ENCODE data around the gene CSNK1D. TPM values are rescaled to one million over a fixed set of nuclear protein-coding genes. Genes with fewer than 3 reads are reported as not detected.
"Not testable (repeated sequence)": the region's sequence is repeated elsewhere in the genome, so short reads cannot be mapped to it uniquely, and the experiment has no call there.

Gene CSNK1D
- total RNA-seq, 2 donors from 2014 or later, result 37.6 to 116 TPM

DNA sequence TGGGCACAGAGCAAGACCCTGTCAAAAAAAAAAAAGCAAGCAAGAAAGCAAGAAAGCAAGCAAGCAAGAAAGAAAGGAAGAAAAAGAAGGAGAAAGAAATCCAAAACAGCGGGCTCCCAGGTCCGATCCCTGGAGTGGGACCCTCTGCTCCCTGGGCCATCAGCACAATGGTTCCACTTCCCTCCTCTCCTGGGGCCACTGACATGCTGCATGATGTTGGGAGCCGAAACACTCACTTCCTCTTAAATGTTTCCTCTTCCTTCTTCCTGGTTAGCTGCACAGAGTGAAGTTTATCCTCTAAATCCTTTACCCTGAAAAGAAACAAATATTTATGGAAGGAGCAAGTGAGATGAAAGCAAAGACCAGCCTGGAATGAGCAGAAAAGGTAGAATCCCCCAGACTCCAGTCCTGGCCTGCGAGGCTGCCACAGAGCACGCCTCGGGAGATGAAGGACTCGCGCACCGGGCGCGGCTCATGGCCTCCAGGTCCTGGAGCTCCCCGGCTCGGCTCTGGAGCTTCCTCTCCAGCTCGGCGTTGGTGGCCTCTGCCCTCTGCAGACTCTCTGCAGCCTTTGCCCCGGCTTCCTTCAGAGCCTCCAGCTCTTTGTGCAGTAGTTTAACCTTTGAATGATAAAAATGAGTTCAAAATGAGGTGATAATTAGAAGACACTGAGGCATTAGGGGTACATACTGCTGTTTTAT lies 79.8 kb downstream of the CSNK1D start:
- Histone ChIP-seq H3K9me3 (no peaks in the 10 kb centered on the region), H3K36me3 (replicated peaks in 1 of 2; ENCODE audit: insufficient read depth in 1 of 2, low read depth in 2 of 2) (peaks cover 0 to 16% of the 10 kb centered on the region in 2 donors), H3K27me3 (no peaks in the 10 kb centered on the region), H3K4me1 (no peaks in the 10 kb centered on the region), H3K27ac (peak overlapping the region in 1 of 4 donors; percentile 52), H3K4me3 (no peak overlapping the region)
- DNase-seq (no peak), ATAC-seq (no peak)
- WGBS, 2 donors, result 81 to 89% methylated on average over 16 of the region's 16 CpGs
- TF ChIP-seq, protein P1, sequence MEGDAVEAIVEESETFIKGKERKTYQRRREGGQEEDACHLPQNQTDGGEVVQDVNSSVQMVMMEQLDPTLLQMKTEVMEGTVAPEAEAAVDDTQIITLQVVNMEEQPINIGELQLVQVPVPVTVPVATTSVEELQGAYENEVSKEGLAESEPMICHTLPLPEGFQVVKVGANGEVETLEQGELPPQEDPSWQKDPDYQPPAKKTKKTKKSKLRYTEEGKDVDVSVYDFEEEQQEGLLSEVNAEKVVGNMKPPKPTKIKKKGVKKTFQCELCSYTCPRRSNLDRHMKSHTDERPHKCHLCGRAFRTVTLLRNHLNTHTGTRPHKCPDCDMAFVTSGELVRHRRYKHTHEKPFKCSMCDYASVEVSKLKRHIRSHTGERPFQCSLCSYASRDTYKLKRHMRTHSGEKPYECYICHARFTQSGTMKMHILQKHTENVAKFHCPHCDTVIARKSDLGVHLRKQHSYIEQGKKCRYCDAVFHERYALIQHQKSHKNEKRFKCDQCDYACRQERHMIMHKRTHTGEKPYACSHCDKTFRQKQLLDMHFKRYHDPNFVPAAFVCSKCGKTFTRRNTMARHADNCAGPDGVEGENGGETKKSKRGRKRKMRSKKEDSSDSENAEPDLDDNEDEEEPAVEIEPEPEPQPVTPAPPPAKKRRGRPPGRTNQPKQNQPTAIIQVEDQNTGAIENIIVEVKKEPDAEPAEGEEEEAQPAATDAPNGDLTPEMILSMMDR (IDR thresholded peaks at IDR 0.05), result no peak
- no peak for TF ChIP-seq POLR2A (IDR thresholded peaks at IDR 0.05)
- intact Hi-C loops (cut with DNase I), result no loop called here

DNA sequence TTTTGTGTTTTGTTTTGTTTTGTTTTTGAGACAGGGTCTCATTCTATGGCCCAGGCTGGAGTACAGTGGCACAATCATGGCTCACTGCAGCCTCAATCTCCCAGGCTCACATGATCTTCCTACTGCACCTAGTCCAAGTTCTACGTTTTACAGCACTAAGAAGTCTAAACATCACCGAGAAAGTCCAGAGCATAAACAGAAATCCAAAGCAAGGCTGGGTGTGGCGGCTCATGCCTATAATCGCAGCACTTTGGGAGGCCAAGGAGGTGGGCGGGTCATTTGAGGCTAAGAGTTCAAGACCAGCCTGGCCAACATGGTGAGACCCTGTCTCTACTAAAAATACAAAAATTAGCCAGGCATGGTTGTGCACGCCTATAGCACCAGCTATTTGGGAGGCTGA lies 80.5 kb downstream of the CSNK1D start:
- peaks cover 0 to 16% of the 10 kb centered on the region in 2 donors for H3K36me3 ChIP-seq (replicated peaks in 1 of 2; ENCODE audit: insufficient read depth in 1 of 2, low read depth in 2 of 2)

More for the DNA sequence above, 80.5 kb downstream of the CSNK1D start:
- H3K4me3 ChIP-seq; H3K27me3 ChIP-seq; H3K4me1 ChIP-seq; ATAC-seq; DNase-seq; H3K9me3 ChIP-seq; intact Hi-C loops (cut with DNase I); H3K27ac ChIP-seq: not testable (repeated sequence)
- WGBS, 2 donors, result 84 to 91% methylated on average over 6 of the region's 6 CpGs

Small RNA genes within 50 kb of the gene (microRNA-seq; reads per million reads assigned to microRNA genes)
- 0 reads per million in 2 donors for gene MIR6787 (ENCODE audit: borderline number of aligned reads in 2 of 2, borderline replicate concordance in 2 of 2)

Other genes with a start within 250 kb of the CSNK1D start
- 1 to 10 TPM in 1 of 2 donors, not detected in 1; 3.1 TPM for gene RAC3, start 242.0 kb downstream of the CSNK1D start, total RNA-seq
- 100 to 1,000 TPM in 1 of 2 donors, 10 to 100 TPM in 1; 82.2 to 205 TPM for gene DCXR, start 236.0 kb downstream of the CSNK1D start, total RNA-seq
- 10 to 100 TPM; 37.9 to 43.1 TPM for gene RFNG, start 221.9 kb downstream of the CSNK1D start, total RNA-seq
- gene GPS1, start 221.8 kb downstream of the CSNK1D start, total RNA-seq, result 10 to 100 TPM; 63.0 to 86.4 TPM
- 100 to 1,000 TPM in 1 of 2 donors, 10 to 100 TPM in 1; 76.0 to 128 TPM for gene DUS1L, start 207.9 kb downstream of the CSNK1D start, total RNA-seq
- gene FASN, start 175.5 kb downstream of the CSNK1D start, total RNA-seq, result 100 to 1,000 TPM in 1 of 2 donors, 10 to 100 TPM in 1; 16.3 to 388 TPM
- gene CCDC57, start 60.9 kb downstream of the CSNK1D start, total RNA-seq, result 10 to 100 TPM; 24.1 to 60.3 TPM
- gene SLC16A3, start 44.7 kb downstream of the CSNK1D start, total RNA-seq, result 1 to 10 TPM; 2.0 to 5.4 TPM
- not detected for gene CD7, start 43.9 kb upstream of the CSNK1D start, total RNA-seq
- gene SECTM1, start 60.1 kb upstream of the CSNK1D start, total RNA-seq, result 1 to 10 TPM; 5.4 to 6.3 TPM
- not detected for gene TEX19, start 85.5 kb upstream of the CSNK1D start, total RNA-seq
- gene UTS2R, start 98.1 kb upstream of the CSNK1D start, total RNA-seq, result not detected
- 100 to 1,000 TPM in 1 of 2 donors, 10 to 100 TPM in 1; 54.7 to 188 TPM for gene HEXD, start 144.6 kb upstream of the CSNK1D start, total RNA-seq
- 10 to 100 TPM; 16.8 to 40.0 TPM for gene OGFOD3, start 144.9 kb upstream of the CSNK1D start, total RNA-seq
- 10 to 100 TPM; 53.1 to 68.2 TPM for gene CYBC1, start 177.1 kb upstream of the CSNK1D start, total RNA-seq
- 10 to 100 TPM; 14.5 to 85.4 TPM for gene NARF, start 185.0 kb upstream of the CSNK1D start, total RNA-seq
- gene FOXK2, start 246.0 kb upstream of the CSNK1D start, total RNA-seq, result 10 to 100 TPM; 10.6 to 25.1 TPM

Measured in body of pancreas (tissue), 4 donors.